Suppressor macrophage treated with lipopolysaccharide for 4 hours (primary cell): Measurements from ENCODE around the gene EYA2.

Source experiments
- DNase-seq: peaks from one replicate; pipeline ENCODE4 v3.0.0-alpha.2; 2020

EYA2 gene

GRCh38 chr20:47079047-47079446, 184.4 kb downstream of the EYA2 start:
- no peak for DNase-seq

- DNase-seq = no peak
These were observed 185.7 kb downstream of the EYA2 start for GRCh38 chr20:47080365-47080764.

GRCh38 chr20:47086316-47086715, 191.7 kb downstream of the EYA2 start:
- no peak for DNase-seq

GRCh38 chr20:47088335-47088734, 193.7 kb downstream of the EYA2 start:
- DNase-seq = no peak

GRCh38 chr20:47089151-47089550, 194.5 kb downstream of the EYA2 start:
- DNase-seq = no peak

- no peak for DNase-seq
These were observed 196.2 kb downstream of the EYA2 start for GRCh38 chr20:47090835-47091234.

GRCh38 chr20:47093320-47093966, 198.8 kb downstream of the EYA2 start:
- no peak for DNase-seq

GRCh38 chr20:47095690-47096089, 201.0 kb downstream of the EYA2 start:
- DNase-seq = no peak

GRCh38 chr20:47097691-47098622, 203.3 kb downstream of the EYA2 start:
- DNase-seq = no peak

- no peak for DNase-seq
These were observed 204.4 kb downstream of the EYA2 start for GRCh38 chr20:47099093-47099492.

GRCh38 chr20:47099825-47100441, 205.3 kb downstream of the EYA2 start:
- DNase-seq = no peak

GRCh38 chr20:47102629-47103028, 208.0 kb downstream of the EYA2 start:
- DNase-seq = no peak

- no peak for DNase-seq
These were observed 212.1 kb downstream of the EYA2 start for GRCh38 chr20:47106786-47107185.

- no peak for DNase-seq
These were observed 214.4 kb downstream of the EYA2 start for GRCh38 chr20:47108994-47109393.

- DNase-seq = no peak
These were observed 216.2 kb downstream of the EYA2 start for GRCh38 chr20:47110819-47111218.

GRCh38 chr20:47111576-47111975, 216.9 kb downstream of the EYA2 start:
- DNase-seq = no peak

- DNase-seq = peak; percentile 22
These were observed 218.9 kb downstream of the EYA2 start for GRCh38 chr20:47113362-47114109.

GRCh38 chr20:47115694-47116093, 221.1 kb downstream of the EYA2 start:
- DNase-seq = no peak

GRCh38 chr20:47117371-47117770, 222.7 kb downstream of the EYA2 start:
- no peak for DNase-seq

- DNase-seq = no peak
These were observed 223.1 kb downstream of the EYA2 start for GRCh38 chr20:47117773-47118172.

- peak; percentile 42 for DNase-seq
These were observed 223.6 kb downstream of the EYA2 start for GRCh38 chr20:47118206-47118605.

GRCh38 chr20:47118641-47119040, 224.0 kb downstream of the EYA2 start:
- peak; percentile 91 for DNase-seq

GRCh38 chr20:47120346-47120936, 225.8 kb downstream of the EYA2 start:
- DNase-seq = no peak
